ENCODE measurements around the gene SEC11C.

Gene SEC11C

DNA sequence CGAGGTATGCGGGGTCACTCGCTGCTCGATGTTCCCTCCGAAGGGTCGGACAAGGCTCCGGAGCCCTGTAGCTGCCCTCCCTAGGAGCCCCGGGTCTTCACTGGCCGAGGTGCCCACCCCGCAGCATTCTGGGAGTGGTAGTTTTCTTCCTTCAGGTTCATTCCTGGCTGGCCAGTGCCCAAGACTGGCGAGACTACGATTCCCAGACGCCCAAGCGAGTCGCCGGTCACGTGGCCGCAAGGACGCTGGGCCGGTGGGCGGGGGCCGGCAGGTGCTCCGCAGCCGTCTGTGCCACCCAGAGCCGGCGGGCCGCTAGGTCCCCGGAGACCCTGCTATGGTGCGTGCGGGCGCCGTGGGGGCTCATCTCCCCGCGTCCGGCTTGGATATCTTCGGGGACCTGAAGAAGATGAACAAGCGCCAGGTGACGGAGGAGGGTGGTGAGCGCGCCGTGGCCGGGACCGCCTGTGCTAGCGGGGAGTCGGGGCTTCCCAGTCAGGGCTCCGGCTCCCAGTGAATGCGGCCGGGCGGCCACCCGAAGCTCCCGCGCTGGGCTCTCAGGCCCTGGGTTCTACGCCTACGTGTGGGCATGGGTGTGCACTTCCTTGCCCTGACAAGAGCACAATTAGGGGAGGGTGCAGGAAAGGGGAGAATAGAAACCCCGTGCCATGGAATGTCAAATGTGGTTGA is at the start of gene SEC11C:
Gene SEC11C (plus strand): TSS at position 270 of the 687 bp plus-strand sequence. CDS start 65 bp downstream, at position 335.
- Mint-ChIP-seq H3K9me3 (no peaks in the 10 kb centered on the region), H3K4me1 (peaks cover 39% of the 10 kb centered on the region), H3K4me3 (peak within 1 kb of the TSS; percentile 89), H3K27me3 (peaks cover 17% of the 10 kb centered on the region), H3K27ac (ENCODE audit: low read depth) (peak within 1 kb of the TSS; percentile 99), H3K36me3 (ENCODE audit: insufficient read depth) (peaks cover 6% of the 10 kb centered on the region)
- ATAC-seq (replicated peaks; ENCODE audit: extremely low read depth, poor library complexity, severe bottlenecking) (peak; percentile 91), DNase-seq (ENCODE audit: low spot score in 2 of 2) (peak; percentile 93 to 95)

DNA sequence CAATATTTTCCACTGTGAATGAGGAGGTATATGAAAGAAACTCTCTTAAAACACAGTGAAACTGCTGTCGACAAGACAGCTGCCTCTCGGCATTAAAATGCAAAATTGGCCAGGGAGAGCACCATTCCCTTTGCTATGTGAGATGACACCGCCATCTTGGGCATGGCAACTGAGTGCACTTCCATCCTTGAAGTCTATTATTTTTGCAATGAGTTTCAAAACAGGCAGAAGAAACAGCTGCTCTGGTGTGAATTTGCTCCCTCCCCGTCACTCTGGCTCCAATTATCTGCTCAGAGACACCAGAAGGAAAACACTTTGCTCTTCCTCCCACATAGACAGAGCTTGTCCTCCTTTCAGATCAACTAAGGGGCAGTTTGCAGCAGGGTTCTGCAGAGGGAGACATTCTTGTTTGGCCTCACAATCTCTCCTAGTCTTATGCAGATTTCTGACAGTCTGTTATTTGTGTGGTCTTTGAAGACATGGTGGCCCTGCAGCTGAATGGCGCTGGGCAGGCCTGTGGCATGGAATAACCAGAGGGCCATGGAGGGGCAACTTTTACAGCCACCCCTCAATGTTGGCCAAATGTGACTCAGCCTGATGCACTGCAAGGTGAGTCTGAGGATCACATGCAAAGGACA is 48.6 kb upstream of the SEC11C start:
- Mint-ChIP-seq H3K4me1 (no peaks in the 10 kb centered on the region), H3K27me3 (peaks cover 43% of the 10 kb centered on the region), H3K27ac (ENCODE audit: low read depth) (no peak overlapping the region)

DNA sequence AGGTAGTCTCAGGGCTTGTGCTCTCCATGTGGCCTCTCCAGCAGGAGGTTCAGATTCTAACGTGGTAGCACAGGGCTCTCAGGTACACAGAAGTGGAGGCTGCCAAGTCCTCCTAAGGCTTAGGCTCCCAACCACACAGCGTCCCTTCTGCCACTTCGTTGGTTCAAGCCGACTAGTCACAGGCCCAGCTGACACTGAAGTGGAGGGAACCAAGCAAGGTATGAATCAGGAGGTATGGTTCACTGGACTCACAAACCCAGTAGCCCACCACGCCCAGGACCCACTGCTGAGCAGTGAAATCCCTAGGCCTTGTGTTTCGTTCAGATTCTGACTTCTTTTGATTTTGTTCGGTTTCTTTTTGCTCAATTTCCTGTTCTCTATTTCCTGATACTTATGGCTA is 46.0 kb upstream of the SEC11C start:
- Mint-ChIP-seq H3K27ac (ENCODE audit: low read depth) (no peak overlapping the region), H3K4me1 (no peaks in the 10 kb centered on the region), H3K36me3 (ENCODE audit: insufficient read depth) (peaks cover 2% of the 10 kb centered on the region), H3K4me3 (no peak overlapping the region), H3K27me3 (peaks cover 47% of the 10 kb centered on the region), H3K9me3 (no peaks in the 10 kb centered on the region)
- no peak for ATAC-seq (replicated peaks; ENCODE audit: extremely low read depth, poor library complexity, severe bottlenecking)
- no peak for DNase-seq (ENCODE audit: low spot score in 2 of 2)

More for the DNA sequence above, 48.6 kb upstream of the SEC11C start:
- Mint-ChIP-seq H3K36me3 (ENCODE audit: insufficient read depth) (no peaks in the 10 kb centered on the region), H3K9me3 (no peaks in the 10 kb centered on the region), H3K4me3 (no peak overlapping the region)
- ATAC-seq (replicated peaks; ENCODE audit: extremely low read depth, poor library complexity, severe bottlenecking), result no peak
- DNase-seq (ENCODE audit: low spot score in 2 of 2), result no peak

DNA sequence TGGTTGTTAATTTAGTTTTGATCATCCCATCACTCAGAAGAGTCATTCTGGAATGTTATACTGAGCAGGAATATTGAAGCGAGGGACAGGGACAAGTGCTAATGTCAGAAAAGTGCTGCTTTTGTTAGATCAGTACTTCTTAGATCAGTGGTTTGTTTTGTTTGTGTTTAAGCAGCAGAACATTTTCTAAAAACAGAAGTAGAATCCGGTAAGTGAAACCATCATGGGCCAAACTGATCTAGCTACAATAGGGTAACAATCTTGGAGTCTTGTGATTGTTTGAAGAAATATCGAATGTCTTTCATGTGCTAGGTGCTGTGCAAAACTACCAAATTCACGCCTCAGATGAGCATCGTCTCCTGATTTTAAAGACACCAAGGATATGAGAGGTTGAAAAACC is 45.1 kb upstream of the SEC11C start:
- peaks cover 42% of the 10 kb centered on the region for H3K27me3 Mint-ChIP-seq
- no peaks in the 10 kb centered on the region for H3K4me1 Mint-ChIP-seq
- no peak for ATAC-seq (replicated peaks; ENCODE audit: extremely low read depth, poor library complexity, severe bottlenecking)
- no peak overlapping the region for H3K27ac Mint-ChIP-seq (ENCODE audit: low read depth)
- no peak overlapping the region for H3K4me3 Mint-ChIP-seq
- no peaks in the 10 kb centered on the region for H3K9me3 Mint-ChIP-seq
- DNase-seq (ENCODE audit: low spot score in 2 of 2), result no peak
- H3K36me3 Mint-ChIP-seq (ENCODE audit: insufficient read depth), result peaks cover 4% of the 10 kb centered on the region

DNA sequence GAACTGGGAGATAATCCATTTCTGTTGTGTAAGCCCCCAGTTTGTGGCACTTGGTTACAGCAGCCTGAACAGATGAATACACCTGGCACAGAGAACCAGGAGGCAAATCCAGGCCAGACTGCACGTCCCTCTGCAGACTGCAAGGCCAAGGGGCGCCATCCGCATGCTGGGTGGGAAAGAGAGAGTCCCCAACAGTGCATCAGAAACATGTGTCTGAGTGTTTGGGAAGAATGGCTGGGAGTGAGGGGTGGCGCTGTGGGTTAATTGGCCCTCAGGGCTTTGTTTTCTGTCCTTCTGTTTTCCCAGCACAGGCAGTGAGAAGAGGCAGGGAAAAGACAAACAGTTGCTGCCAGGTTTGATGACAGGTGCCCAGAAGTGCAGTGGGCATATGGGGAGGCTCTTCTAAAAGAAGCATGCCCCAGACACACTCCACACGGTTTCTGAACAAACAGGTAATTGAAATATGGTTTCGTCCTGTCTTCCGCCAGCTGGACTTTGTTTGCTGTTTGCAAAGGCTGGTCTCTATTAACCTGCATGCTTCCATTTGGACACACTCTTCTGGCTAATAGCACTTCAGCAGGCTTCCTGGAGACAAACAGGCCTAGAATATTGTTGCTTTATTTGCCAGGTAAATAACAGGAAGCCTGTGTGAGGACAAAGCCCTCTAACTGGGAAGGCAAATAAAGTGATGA is 43.4 kb upstream of the SEC11C start:
- H3K36me3 Mint-ChIP-seq (ENCODE audit: insufficient read depth), result peaks cover 4% of the 10 kb centered on the region
- no peaks in the 10 kb centered on the region for H3K4me1 Mint-ChIP-seq
- peaks cover 33% of the 10 kb centered on the region for H3K27me3 Mint-ChIP-seq
- H3K9me3 Mint-ChIP-seq, result no peaks in the 10 kb centered on the region
- no peak overlapping the region for H3K4me3 Mint-ChIP-seq
- no peak overlapping the region for H3K27ac Mint-ChIP-seq (ENCODE audit: low read depth)
- no peak for ATAC-seq (replicated peaks; ENCODE audit: extremely low read depth, poor library complexity, severe bottlenecking)
- no peak for DNase-seq (ENCODE audit: low spot score in 2 of 2)

DNA sequence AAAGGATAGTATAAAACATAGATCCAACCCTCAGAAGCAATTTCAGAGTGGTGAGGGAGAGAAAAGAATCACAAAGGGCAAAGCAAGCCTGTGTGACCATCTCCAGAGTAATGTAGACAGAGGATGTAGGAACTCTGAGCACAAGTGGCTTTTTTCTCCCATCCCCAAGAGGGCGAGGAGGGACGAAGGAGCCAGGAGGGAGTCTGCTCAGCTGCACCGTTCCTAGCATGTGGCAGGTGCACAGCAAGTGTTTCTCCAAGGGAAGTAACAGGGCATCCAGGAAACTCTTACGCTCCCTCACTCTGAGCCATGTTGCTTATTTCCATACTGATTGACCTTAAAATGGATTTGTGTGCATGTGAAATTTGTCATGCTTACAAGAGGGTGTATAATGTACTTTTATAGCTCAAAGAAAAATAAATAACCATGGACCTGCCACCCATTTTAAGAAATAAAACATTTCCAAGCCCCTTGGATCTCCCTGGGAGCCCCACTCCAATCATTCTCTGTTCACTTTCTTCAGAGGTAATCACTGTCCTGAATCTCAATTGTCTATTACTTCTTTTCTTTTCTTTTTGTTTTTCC is 37.8 kb upstream of the SEC11C start:
- H3K4me3 Mint-ChIP-seq, result no peak overlapping the region
- H3K27ac Mint-ChIP-seq (ENCODE audit: low read depth), result no peak overlapping the region
- DNase-seq (ENCODE audit: low spot score in 2 of 2) (no peak), ATAC-seq (replicated peaks; ENCODE audit: extremely low read depth, poor library complexity, severe bottlenecking) (no peak)
- H3K36me3 Mint-ChIP-seq (ENCODE audit: insufficient read depth), result peaks cover 4% of the 10 kb centered on the region
- no peaks in the 10 kb centered on the region for H3K9me3 Mint-ChIP-seq
- H3K27me3 Mint-ChIP-seq, result peaks cover 59% of the 10 kb centered on the region
- no peaks in the 10 kb centered on the region for H3K4me1 Mint-ChIP-seq

DNA sequence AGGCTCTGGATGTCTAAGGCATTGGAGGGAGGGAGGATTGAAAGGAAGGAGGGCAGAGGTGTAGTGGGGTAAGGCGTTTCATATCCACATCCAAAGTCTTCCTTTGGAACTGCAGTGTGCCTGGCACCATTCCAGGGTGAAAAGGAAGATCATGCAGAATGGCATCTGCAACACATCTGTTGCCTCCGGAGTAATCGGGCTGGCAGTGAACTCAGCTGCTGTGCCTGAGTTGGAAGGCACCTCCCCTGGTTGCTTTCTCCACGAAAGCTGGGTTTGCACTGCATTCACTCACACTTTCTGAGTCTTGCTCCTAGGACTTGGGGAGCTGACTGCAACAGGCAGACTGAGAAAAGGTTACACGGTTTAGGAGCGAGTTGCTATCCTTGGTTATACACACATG is 30.3 kb upstream of the SEC11C start:
- no peak for ATAC-seq (replicated peaks; ENCODE audit: extremely low read depth, poor library complexity, severe bottlenecking)
- no peaks in the 10 kb centered on the region for H3K9me3 Mint-ChIP-seq
- no peak overlapping the region for H3K27ac Mint-ChIP-seq (ENCODE audit: low read depth)
- H3K4me1 Mint-ChIP-seq, result no peaks in the 10 kb centered on the region
- H3K27me3 Mint-ChIP-seq, result peaks cover 99% of the 10 kb centered on the region
- no peak overlapping the region for H3K4me3 Mint-ChIP-seq
- no peak for DNase-seq (ENCODE audit: low spot score in 2 of 2)
- H3K36me3 Mint-ChIP-seq (ENCODE audit: insufficient read depth), result peaks cover 3% of the 10 kb centered on the region

DNA sequence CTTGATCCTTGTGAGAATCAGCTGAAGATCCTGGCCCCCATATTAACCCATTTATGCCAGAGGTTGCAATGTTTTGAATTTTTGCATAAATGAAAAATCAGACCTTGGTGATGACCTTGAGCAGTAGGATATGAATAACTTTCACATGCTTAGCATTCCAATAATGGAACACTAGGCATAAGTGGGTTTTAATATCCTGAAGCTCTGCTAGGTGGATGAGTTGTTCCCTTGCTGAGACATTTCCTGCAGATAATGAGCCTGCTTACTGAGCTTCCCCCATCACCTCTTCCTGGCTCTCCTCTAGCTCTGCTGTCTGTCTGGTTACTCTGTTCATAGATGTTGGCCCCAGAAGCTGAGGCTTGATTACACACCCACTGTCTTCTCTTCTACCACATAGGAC is 25.5 kb upstream of the SEC11C start:
- DNase-seq (ENCODE audit: low spot score in 2 of 2) (no peak), ATAC-seq (replicated peaks; ENCODE audit: extremely low read depth, poor library complexity, severe bottlenecking) (no peak)
- Mint-ChIP-seq H3K36me3 (ENCODE audit: insufficient read depth) (peaks cover 3% of the 10 kb centered on the region), H3K4me3 (no peak overlapping the region), H3K27ac (ENCODE audit: low read depth) (no peak overlapping the region), H3K9me3 (no peaks in the 10 kb centered on the region), H3K27me3 (peaks cover 68% of the 10 kb centered on the region), H3K4me1 (no peaks in the 10 kb centered on the region)

DNA sequence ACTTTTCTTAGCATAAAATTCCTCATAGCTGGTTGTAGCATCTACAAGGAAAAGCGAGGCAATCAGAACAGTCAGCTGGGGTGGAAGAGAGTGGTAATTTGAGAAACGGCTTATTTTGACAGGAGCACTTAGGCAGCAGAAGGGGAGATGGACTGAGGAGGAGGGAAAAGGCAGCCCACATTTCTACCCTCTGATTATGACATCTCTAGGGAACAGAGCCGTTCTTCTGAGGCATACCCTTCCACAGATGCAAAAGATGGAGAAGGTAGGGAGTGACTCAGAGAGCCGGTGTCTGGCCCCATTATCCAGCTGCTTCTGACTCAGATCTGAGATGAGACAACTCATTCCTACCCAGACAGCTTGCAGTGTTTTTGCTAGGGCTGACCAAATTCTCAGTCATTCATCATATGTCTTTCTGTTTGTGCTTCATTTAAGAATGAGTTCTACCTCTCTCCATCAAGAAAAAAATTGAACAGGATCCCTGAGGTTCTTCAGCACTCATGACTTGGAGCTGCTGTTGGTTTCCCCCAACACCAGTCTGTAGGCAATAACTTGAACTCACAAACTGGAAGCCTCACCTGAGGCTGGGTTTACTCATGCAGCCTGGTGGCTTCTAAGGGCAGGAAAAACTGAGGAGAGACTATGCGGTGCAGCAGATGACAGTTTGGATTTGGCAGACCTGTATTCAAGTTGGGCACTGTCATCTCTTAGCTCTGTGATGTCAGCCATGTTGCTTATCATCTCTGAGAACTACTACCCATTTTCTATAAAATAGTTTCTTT is 15.9 kb upstream of the SEC11C start:
- Mint-ChIP-seq H3K36me3 (ENCODE audit: insufficient read depth) (no peaks in the 10 kb centered on the region), H3K4me3 (no peak overlapping the region), H3K4me1 (no peaks in the 10 kb centered on the region), H3K27ac (ENCODE audit: low read depth) (no peak overlapping the region), H3K9me3 (no peaks in the 10 kb centered on the region), H3K27me3 (peaks cover 60% of the 10 kb centered on the region)
- ATAC-seq (replicated peaks; ENCODE audit: extremely low read depth, poor library complexity, severe bottlenecking) (no peak), DNase-seq (ENCODE audit: low spot score in 2 of 2) (no peak)

DNA sequence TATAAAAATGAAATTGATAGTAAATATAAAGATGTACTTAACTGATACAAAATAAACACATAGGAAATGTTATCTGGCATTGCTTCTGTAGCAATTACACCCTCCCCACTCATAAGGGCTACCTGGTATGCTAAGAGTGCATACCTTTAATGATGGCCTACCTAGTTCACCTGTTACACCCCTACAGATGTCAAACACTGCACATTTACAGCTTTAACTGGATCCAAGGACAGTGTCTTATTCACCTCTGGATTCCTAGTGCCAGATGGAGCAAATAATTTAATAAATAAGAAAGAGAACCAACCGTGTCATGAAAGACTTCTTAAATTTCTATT is 15.3 kb upstream of the SEC11C start:
- no peak overlapping the region for H3K27ac Mint-ChIP-seq (ENCODE audit: low read depth)
- H3K4me1 Mint-ChIP-seq, result no peaks in the 10 kb centered on the region
- peaks cover 60% of the 10 kb centered on the region for H3K27me3 Mint-ChIP-seq

DNA sequence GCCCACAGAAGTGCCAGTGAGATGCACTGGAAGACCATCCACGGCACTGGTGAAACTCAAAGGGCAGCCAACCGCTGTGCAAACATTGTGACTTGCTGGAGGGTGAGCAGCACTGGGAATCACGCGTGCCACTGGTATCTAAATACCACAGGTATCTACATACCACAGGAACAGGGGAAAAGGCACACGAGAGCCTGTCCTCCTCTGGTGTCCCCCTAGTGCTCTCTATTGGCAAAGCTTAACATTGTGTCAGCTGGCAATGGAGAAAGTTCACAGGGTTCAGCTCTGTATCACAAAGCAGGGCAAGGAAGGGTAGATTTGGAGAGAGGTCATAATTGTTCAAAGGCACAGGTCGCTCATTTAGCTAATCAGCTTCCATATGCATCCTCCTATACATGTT is 12.6 kb upstream of the SEC11C start:
- H3K4me1 Mint-ChIP-seq, result no peaks in the 10 kb centered on the region
- no peaks in the 10 kb centered on the region for H3K36me3 Mint-ChIP-seq (ENCODE audit: insufficient read depth)
- H3K4me3 Mint-ChIP-seq, result no peak overlapping the region
- no peaks in the 10 kb centered on the region for H3K9me3 Mint-ChIP-seq
- no peak overlapping the region for H3K27ac Mint-ChIP-seq (ENCODE audit: low read depth)
- DNase-seq (ENCODE audit: low spot score in 2 of 2) (no peak), ATAC-seq (replicated peaks; ENCODE audit: extremely low read depth, poor library complexity, severe bottlenecking) (no peak)
- H3K27me3 Mint-ChIP-seq, result peaks cover 68% of the 10 kb centered on the region

More for the DNA sequence above, 15.3 kb upstream of the SEC11C start:
- DNase-seq (ENCODE audit: low spot score in 2 of 2) (no peak), ATAC-seq (replicated peaks; ENCODE audit: extremely low read depth, poor library complexity, severe bottlenecking) (no peak)
- H3K36me3 Mint-ChIP-seq (ENCODE audit: insufficient read depth), result no peaks in the 10 kb centered on the region
- H3K9me3 Mint-ChIP-seq, result no peaks in the 10 kb centered on the region
- H3K4me3 Mint-ChIP-seq, result no peak overlapping the region

DNA sequence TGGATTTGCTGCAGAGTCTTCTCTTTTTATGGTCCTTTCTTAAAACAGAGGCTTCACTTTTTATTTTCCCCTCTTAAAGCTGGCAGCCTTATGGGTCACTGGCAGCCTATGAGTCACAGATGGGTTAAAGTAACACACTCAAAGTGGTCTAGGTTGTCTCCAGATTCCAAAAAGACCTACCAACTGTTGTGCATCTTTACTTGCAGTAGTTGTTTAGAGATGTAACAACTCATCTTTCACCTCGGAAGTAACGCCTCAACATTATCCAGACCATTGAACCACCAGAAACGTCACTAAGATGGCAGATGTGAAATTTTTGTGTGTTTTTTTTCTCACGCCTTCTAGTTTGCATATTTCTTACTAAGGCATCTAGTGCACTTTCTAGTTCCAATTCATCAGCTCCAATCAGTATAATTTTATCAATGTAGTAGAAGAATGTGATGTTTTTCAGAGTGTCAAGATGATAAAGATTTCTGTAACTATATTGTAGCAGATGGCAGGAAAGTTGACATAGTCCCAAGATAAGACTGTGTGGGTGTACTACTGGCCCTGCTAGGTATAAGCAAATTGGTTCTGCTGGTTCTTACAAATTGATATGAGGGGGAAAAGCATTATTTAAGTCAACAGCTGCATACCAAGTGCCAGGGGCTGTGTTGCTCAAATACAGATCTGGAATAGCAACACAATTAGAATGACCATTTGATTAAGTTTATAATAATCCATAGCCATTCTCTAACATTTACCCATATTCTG is 9.6 kb upstream of the SEC11C start:
- no peak overlapping the region for H3K27ac Mint-ChIP-seq (ENCODE audit: low read depth)
- DNase-seq (ENCODE audit: low spot score in 2 of 2), result no peak
- H3K36me3 Mint-ChIP-seq (ENCODE audit: insufficient read depth), result no peaks in the 10 kb centered on the region
- ATAC-seq (replicated peaks; ENCODE audit: extremely low read depth, poor library complexity, severe bottlenecking), result peak; percentile 56
- H3K4me1 Mint-ChIP-seq, result no peaks in the 10 kb centered on the region
- peaks cover 72% of the 10 kb centered on the region for H3K27me3 Mint-ChIP-seq
- no peaks in the 10 kb centered on the region for H3K9me3 Mint-ChIP-seq
- no peak overlapping the region for H3K4me3 Mint-ChIP-seq
